GM23338 (cell line): ENCODE results near the gene YPEL4.

Source experiments
- EZH2 ChIP-seq: fragments of 200-600 bp; sonication (generic); IDR thresholded peaks from one replicate; pipeline ENCODE4 v1.8.0; 2017; ENCODE audit warnings: antibody characterized with exemption, mild to moderate bottlenecking, low read depth; ENCODE audit not compliant: unreplicated experiment
- EZH2phosphoT487 ChIP-seq: fragments of 200-600 bp; sonication (generic); IDR thresholded peaks from one replicate; pipeline ENCODE4 v1.8.1; 2018; ENCODE audit warnings: antibody characterized with exemption; ENCODE audit not compliant: unreplicated experiment
- POLR2AphosphoS5 ChIP-seq: IDR thresholded peaks from 2 replicates; pipeline ENCODE4 v1.6.1; 2016; ENCODE audit warnings: antibody characterized with exemption, low read depth
- TF ChIP-seq, protein P1 (sequence below), 2 experiments: fragments of 200-600 bp in 1 of 2; sonication (generic) in 1 of 2; conservative IDR thresholded peaks; 2 replicates each; pipeline versions ENCODE4 v1.5.1 to v1.6.1; 2016 to 2017; ENCODE audit warnings: antibody characterized with exemption in 2 of 2, low read depth in 2 of 2, mild to moderate bottlenecking in 2 of 2, moderate library complexity in 1 of 2
- TF ChIP-seq, protein P2 (sequence below): IDR thresholded peaks from 2 replicates; pipeline ENCODE4 v1.6.1; 2016; ENCODE audit warnings: antibody characterized with exemption
- TF ChIP-seq, protein P3 (sequence below): IDR thresholded peaks from one replicate; pipeline ENCODE4 v1.6.1; 2018; ENCODE audit warnings: antibody characterized with exemption; ENCODE audit not compliant: unreplicated experiment

DNA sequence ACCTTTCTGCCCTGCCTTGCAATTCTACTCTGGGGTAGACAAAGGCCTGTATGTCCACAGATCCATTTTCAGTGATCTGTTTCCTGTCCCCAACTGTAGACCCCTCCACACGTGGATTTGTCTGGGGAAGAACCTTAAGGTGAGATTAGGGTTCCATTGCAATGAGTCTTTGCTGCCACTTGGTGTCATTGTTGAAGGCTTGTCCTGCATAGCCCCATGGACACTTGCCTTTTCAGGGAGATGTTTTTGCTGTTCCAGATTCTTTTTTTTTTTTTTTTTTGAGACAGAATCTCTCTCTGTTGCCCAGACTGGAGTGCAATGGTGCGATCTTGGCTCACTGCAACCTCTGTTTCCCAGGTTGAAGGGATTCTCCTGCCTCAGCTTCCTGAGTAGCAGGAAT is 30.4 kb downstream of the YPEL4 start:
- TF ChIP-seq, protein P1, sequence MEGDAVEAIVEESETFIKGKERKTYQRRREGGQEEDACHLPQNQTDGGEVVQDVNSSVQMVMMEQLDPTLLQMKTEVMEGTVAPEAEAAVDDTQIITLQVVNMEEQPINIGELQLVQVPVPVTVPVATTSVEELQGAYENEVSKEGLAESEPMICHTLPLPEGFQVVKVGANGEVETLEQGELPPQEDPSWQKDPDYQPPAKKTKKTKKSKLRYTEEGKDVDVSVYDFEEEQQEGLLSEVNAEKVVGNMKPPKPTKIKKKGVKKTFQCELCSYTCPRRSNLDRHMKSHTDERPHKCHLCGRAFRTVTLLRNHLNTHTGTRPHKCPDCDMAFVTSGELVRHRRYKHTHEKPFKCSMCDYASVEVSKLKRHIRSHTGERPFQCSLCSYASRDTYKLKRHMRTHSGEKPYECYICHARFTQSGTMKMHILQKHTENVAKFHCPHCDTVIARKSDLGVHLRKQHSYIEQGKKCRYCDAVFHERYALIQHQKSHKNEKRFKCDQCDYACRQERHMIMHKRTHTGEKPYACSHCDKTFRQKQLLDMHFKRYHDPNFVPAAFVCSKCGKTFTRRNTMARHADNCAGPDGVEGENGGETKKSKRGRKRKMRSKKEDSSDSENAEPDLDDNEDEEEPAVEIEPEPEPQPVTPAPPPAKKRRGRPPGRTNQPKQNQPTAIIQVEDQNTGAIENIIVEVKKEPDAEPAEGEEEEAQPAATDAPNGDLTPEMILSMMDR (conservative IDR thresholded peaks at IDR 0.05; ENCODE audit: low read depth in 2 of 2), result peak; percentile 64 to 70
- TF ChIP-seq EZH2phosphoT487, result no peak
- TF ChIP-seq EZH2, result no peak
- TF ChIP-seq, protein P2, sequence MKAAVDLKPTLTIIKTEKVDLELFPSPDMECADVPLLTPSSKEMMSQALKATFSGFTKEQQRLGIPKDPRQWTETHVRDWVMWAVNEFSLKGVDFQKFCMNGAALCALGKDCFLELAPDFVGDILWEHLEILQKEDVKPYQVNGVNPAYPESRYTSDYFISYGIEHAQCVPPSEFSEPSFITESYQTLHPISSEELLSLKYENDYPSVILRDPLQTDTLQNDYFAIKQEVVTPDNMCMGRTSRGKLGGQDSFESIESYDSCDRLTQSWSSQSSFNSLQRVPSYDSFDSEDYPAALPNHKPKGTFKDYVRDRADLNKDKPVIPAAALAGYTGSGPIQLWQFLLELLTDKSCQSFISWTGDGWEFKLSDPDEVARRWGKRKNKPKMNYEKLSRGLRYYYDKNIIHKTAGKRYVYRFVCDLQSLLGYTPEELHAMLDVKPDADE, result no peak
- no peak for TF ChIP-seq POLR2AphosphoS5
- TF ChIP-seq, protein P3, sequence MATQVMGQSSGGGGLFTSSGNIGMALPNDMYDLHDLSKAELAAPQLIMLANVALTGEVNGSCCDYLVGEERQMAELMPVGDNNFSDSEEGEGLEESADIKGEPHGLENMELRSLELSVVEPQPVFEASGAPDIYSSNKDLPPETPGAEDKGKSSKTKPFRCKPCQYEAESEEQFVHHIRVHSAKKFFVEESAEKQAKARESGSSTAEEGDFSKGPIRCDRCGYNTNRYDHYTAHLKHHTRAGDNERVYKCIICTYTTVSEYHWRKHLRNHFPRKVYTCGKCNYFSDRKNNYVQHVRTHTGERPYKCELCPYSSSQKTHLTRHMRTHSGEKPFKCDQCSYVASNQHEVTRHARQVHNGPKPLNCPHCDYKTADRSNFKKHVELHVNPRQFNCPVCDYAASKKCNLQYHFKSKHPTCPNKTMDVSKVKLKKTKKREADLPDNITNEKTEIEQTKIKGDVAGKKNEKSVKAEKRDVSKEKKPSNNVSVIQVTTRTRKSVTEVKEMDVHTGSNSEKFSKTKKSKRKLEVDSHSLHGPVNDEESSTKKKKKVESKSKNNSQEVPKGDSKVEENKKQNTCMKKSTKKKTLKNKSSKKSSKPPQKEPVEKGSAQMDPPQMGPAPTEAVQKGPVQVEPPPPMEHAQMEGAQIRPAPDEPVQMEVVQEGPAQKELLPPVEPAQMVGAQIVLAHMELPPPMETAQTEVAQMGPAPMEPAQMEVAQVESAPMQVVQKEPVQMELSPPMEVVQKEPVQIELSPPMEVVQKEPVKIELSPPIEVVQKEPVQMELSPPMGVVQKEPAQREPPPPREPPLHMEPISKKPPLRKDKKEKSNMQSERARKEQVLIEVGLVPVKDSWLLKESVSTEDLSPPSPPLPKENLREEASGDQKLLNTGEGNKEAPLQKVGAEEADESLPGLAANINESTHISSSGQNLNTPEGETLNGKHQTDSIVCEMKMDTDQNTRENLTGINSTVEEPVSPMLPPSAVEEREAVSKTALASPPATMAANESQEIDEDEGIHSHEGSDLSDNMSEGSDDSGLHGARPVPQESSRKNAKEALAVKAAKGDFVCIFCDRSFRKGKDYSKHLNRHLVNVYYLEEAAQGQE, result no peak
